HL-60 (cell line): ENCODE data around the gene IQSEC1.

ENCODE experiments used
- DNase-seq, 2 experiments: peaks; one replicate each; pipeline ENCODE4 v3.0.0-alpha.2; 2010 to 2020; ENCODE audit warnings: low read depth in 1 of 2, low spot score in 1 of 2
- H3K27ac ChIP-seq: fragments of 250-450 bp; sonication (Bioruptor Pico); replicated peaks from 2 replicates; pipeline ENCODE4 v1.5.1; 2020; ENCODE audit warnings: mild to moderate bottlenecking, moderate library complexity
- H3K27me3 ChIP-seq: fragments of 250-450 bp; sonication (Bioruptor Pico); 2 replicates; pipeline ENCODE4 v1.5.1; 2021; ENCODE audit warnings: mild to moderate bottlenecking, moderate library complexity; ENCODE audit not compliant: insufficient read depth, poor library complexity, severe bottlenecking
- H3K4me3 ChIP-seq: replicated peaks from 2 replicates; pipeline ENCODE4 v1.5.1; 2011; ENCODE audit warnings: mild to moderate bottlenecking, control low read depth, low read length; ENCODE audit not compliant: insufficient read depth
- GABPA ChIP-seq: IDR thresholded peaks from 2 replicates; pipeline ENCODE4 v1.6.1; 2012; ENCODE audit warnings: low read depth
- POLR2AphosphoS5 ChIP-seq: IDR thresholded peaks from 2 replicates; pipeline ENCODE4 v1.6.1; 2012; ENCODE audit warnings: low read depth
- SPI1 ChIP-seq: IDR thresholded peaks from 2 replicates; pipeline ENCODE4 v1.6.1; 2012; ENCODE audit warnings: low read depth, mild to moderate bottlenecking, borderline replicate concordance
- TF ChIP-seq, protein P1 (sequence below): IDR thresholded peaks from one replicate; pipeline ENCODE4 v1.5.1; 2011; ENCODE audit warnings: low read length, control low read depth, inconsistent platforms; ENCODE audit not compliant: insufficient read depth
- TF ChIP-seq, protein P2 (sequence below): IDR thresholded peaks from 2 replicates; pipeline ENCODE4 v1.6.1; 2012; ENCODE audit warnings: low read depth; ENCODE audit not compliant: insufficient replicate concordance

The IQSEC1 gene

GRCh38 chr3:13082677-13083076, 9.4 kb upstream of the IQSEC1 start:
- no peak overlapping the region for H3K4me3 ChIP-seq
- no peak for DNase-seq
- H3K27me3 ChIP-seq, result no peaks in the 10 kb centered on the region
- H3K27ac ChIP-seq, result no peak overlapping the region
- TF ChIP-seq POLR2AphosphoS5 (no peak), SPI1 (no peak), GABPA (no peak)
- TF ChIP-seq, protein P1, sequence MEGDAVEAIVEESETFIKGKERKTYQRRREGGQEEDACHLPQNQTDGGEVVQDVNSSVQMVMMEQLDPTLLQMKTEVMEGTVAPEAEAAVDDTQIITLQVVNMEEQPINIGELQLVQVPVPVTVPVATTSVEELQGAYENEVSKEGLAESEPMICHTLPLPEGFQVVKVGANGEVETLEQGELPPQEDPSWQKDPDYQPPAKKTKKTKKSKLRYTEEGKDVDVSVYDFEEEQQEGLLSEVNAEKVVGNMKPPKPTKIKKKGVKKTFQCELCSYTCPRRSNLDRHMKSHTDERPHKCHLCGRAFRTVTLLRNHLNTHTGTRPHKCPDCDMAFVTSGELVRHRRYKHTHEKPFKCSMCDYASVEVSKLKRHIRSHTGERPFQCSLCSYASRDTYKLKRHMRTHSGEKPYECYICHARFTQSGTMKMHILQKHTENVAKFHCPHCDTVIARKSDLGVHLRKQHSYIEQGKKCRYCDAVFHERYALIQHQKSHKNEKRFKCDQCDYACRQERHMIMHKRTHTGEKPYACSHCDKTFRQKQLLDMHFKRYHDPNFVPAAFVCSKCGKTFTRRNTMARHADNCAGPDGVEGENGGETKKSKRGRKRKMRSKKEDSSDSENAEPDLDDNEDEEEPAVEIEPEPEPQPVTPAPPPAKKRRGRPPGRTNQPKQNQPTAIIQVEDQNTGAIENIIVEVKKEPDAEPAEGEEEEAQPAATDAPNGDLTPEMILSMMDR, result no peak
- TF ChIP-seq, protein P2, sequence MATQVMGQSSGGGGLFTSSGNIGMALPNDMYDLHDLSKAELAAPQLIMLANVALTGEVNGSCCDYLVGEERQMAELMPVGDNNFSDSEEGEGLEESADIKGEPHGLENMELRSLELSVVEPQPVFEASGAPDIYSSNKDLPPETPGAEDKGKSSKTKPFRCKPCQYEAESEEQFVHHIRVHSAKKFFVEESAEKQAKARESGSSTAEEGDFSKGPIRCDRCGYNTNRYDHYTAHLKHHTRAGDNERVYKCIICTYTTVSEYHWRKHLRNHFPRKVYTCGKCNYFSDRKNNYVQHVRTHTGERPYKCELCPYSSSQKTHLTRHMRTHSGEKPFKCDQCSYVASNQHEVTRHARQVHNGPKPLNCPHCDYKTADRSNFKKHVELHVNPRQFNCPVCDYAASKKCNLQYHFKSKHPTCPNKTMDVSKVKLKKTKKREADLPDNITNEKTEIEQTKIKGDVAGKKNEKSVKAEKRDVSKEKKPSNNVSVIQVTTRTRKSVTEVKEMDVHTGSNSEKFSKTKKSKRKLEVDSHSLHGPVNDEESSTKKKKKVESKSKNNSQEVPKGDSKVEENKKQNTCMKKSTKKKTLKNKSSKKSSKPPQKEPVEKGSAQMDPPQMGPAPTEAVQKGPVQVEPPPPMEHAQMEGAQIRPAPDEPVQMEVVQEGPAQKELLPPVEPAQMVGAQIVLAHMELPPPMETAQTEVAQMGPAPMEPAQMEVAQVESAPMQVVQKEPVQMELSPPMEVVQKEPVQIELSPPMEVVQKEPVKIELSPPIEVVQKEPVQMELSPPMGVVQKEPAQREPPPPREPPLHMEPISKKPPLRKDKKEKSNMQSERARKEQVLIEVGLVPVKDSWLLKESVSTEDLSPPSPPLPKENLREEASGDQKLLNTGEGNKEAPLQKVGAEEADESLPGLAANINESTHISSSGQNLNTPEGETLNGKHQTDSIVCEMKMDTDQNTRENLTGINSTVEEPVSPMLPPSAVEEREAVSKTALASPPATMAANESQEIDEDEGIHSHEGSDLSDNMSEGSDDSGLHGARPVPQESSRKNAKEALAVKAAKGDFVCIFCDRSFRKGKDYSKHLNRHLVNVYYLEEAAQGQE, result no peak

DNA sequence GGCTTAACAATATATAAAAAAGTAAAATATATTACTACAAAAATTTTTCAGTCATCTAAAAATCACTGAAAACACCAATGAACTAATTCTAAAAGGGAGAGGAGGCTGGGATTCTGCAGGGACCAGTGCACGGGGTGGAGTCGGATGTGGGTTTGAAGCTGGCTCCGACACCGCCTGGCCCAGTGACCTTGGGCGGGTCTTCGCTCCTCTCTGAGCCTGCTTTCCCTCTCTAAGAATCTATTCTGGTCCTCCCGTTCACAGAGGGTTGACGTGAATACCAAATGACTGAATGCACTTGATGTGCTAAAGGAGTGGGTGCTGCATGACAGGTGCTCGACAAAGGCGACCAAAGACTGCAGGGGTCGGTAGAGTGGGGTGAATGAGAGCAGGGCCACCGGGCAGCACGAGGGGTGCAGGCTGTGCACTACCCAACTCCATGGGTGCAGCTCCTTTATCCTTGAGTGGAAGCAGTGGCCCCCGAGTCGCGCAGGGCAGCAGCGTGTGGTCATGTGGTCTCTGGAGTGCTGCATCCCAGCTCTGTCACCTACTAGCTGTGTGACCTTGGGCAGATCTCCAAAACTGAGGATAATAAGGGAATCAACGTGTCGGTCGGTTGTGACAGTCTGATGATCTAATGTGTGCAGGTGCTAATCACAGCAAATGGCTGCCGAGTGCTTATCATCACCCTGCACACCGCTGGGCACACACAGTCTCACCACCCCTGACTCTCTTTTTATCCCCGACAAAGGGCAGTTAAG, 8.6 kb upstream of the IQSEC1 start:
- DNase-seq, result no peak
- Histone ChIP-seq H3K27me3 (no peaks in the 10 kb centered on the region), H3K4me3 (no peak overlapping the region), H3K27ac (no peak overlapping the region)
- TF ChIP-seq, protein P2, result no peak
- no peak for TF ChIP-seq SPI1
- TF ChIP-seq, protein P1, result no peak
- no peak for TF ChIP-seq POLR2AphosphoS5
- no peak for TF ChIP-seq GABPA

- no peaks in the 10 kb centered on the region for H3K27me3 ChIP-seq
Observed at GRCh38 chr3:13080591-13080990, 7.4 kb upstream of the IQSEC1 start.

More at GRCh38 chr3:13080591-13080990, 7.4 kb upstream of the IQSEC1 start:
- no peak overlapping the region for H3K4me3 ChIP-seq
- TF ChIP-seq SPI1 (no peak), GABPA (no peak), POLR2AphosphoS5 (no peak)
- TF ChIP-seq, protein P1, result no peak
- TF ChIP-seq, protein P2, result no peak
- no peak overlapping the region for H3K27ac ChIP-seq
- DNase-seq, result no peak
